Lower leg skin (tissue), 3 donors: ENCODE measurements around the gene SLC46A3.

ENCODE experiments used
- POLR2A ChIP-seq, 2 donors: fragments of 450-650 bp; IDR thresholded peaks; one replicate each; pipeline ENCODE4 v1.6.1; 2016 to 2017; ENCODE audit warnings: antibody characterized with exemption in 2 of 2, mild to moderate bottlenecking in 1 of 2, moderate library complexity in 1 of 2
- TF ChIP-seq, protein P1 (sequence below), 3 donors: fragments of 450-650 bp; IDR thresholded peaks; one replicate each; pipeline ENCODE4 v1.5.1; 2016; ENCODE audit warnings: antibody characterized with exemption in 3 of 3, mild to moderate bottlenecking in 3 of 3, moderate library complexity in 2 of 3

DNA sequence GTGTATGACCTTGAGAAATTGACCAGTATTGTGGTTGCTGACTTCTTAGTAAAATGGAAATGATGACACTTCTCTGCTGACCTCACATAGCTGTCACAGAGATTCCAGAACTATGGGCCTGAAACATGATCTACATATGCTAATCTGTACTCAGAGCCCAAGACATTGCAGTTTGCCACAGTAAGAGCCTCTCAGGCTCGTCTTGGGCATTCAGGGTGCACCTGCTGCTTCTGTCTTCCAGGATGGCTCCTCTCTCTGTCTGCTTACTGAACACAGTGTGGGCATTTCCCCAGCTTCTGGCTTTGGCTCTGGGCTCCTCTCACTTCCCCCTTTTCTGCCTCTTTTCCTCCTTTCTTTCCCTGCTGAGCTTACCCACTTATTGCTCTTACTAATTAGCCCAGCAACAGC lies 22.3 kb upstream of the SLC46A3 start:
- TF ChIP-seq, protein P1, sequence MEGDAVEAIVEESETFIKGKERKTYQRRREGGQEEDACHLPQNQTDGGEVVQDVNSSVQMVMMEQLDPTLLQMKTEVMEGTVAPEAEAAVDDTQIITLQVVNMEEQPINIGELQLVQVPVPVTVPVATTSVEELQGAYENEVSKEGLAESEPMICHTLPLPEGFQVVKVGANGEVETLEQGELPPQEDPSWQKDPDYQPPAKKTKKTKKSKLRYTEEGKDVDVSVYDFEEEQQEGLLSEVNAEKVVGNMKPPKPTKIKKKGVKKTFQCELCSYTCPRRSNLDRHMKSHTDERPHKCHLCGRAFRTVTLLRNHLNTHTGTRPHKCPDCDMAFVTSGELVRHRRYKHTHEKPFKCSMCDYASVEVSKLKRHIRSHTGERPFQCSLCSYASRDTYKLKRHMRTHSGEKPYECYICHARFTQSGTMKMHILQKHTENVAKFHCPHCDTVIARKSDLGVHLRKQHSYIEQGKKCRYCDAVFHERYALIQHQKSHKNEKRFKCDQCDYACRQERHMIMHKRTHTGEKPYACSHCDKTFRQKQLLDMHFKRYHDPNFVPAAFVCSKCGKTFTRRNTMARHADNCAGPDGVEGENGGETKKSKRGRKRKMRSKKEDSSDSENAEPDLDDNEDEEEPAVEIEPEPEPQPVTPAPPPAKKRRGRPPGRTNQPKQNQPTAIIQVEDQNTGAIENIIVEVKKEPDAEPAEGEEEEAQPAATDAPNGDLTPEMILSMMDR (IDR thresholded peaks at IDR 0.05), result no peak
- TF ChIP-seq POLR2A (IDR thresholded peaks at IDR 0.05), result no peak
